ENCODE results near the gene SPATA2L. TPM values are rescaled to one million over a fixed set of nuclear protein-coding genes. Genes with fewer than 3 reads are reported as not detected.
A peak's percentile ranks its signal among the peaks of the same experiment; 100 is the strongest.
"Not testable (repeated sequence)": the region's sequence is repeated elsewhere in the genome, so short reads cannot be mapped to it uniquely, and the experiment has no call there.

SPATA2L gene
- total RNA-seq, 1 donor from 2014 or later = 6.0 TPM

DNA sequence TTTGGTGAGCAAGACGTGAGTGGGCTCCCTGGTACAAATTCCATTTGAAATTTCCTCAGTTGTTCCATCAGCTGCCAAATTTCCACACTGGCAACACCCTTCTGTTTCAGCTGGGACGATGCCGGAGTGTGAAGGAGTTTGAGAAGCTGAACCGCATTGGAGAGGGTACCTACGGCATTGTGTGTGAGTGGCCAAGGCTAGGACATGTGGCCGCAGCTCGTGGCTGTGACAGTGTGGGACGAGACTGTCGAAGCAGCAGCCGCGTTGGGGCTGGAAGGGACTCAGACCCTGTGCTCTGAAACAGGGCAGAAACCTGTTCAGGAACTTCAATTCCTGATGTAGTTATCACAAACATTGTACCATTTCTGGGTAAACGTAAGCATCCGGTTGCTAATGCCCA is 12.4 kb downstream of the SPATA2L start:
- no peak for ATAC-seq

DNA sequence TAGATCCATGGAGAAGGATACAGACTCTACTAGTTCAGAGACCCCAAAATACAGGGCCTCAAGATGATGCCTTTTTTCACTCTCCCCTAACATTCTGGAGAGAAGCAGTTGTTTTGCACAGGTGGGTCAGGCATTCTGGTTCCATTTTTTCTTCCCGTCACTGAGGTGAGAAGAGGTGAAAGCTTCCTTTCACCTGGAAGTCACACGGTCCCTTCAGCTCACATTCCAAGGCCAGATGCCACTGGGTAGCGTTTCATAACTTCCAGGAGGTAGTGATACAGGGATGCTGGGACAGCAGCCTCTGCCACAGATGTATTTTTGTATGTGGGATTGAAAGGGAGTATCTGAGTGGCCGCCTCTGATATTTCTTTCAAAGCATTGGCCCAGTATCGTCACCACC is 13.1 kb downstream of the SPATA2L start:
- no peak for ATAC-seq

DNA sequence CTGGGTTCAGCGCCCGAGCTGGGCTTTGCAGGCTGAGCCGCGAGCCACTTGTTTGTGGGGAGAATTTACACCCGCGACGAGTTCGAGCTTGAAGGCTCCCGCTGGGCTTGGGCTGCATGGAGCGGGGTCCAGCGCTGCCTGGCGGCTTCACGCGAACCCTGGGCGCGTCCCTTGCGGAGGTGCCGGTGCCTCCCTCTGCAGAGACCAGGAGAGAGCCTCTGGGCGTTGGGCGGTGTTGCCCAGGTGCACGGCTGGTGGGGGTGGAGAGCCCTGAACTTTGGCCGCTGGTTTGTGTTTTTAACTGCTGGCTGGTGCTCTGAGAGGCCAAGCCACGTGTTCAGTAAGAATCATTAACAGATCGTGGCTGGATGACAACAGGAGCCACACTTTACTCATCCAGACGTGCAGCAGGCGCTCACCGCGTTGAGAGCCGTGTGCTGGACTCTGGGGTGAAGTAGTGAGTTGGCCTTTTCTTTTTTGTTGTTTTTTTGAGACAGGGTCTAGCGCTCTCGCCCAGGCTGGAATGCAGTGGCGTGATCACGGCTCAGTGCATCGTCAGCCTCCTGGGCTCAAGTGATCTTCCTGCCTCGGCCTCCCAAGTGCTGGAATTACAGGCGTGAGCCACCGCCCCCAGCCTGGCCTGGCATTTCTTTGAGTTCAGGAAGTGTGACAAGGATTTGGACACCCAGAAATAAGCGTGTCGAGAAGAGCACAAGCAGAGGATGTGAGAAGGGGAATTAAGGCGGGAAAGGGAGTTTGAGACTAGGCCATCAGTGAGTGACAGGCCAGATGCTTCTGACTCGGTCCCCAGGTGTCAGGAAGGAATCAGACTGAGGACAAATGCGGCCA is 14.2 kb downstream of the SPATA2L start:
- ATAC-seq = peak; percentile 60

DNA sequence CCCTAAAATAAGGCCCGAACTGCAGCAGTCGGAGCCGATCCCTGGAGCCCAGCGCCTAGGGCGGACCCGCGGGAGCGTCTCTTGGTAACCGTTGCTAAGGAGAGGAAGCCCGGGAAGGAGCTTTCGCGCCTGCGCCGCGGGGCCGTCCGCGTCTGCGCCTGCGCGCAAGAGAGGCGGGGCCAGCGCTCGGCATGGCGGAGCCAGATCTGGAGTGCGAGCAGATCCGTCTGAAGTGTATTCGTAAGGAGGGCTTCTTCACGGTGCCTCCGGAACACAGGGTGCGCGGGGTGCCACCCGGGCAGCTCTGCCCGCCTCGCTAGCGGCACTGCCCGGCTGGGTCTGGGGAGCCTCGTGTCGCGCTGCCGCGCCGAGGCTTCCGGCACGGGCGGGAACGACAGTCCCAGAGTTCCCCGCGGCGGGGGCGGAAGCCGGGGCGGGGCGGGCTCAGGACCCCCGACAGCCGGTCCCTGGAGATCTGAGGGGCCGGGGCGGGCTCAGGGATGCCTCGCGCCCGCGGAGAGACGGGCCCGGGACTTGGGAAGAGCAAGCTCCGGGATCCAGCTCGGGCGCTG is 14.9 kb downstream of the SPATA2L start, which contains the start of gene CDK10:
TSS of gene CDK10 (plus strand) at position 170 of the 572 bp plus-strand sequence. CDS start at position 192, 22 bp downstream.
- peak; percentile 89 for ATAC-seq

DNA sequence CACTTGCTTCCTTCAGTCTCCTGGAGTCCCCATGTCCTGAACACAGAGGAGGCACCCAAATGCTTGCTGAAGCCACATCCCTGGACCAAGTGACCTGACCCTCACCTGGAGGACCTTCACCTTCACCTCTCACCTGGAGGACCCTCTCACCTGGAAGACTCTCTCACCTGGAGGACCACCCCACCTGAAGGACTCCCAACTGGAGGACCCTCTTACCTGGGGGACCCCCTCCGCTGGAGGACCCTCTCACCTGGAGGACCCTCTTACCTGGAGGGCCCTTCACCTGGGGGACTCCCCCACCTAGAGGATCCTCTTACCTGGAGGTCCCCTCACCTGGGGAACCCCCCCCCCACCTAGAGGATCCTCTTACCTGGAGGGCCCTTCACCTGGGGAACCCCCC is 15.6 kb downstream of the SPATA2L start:
- ATAC-seq = peak; percentile 9

DNA sequence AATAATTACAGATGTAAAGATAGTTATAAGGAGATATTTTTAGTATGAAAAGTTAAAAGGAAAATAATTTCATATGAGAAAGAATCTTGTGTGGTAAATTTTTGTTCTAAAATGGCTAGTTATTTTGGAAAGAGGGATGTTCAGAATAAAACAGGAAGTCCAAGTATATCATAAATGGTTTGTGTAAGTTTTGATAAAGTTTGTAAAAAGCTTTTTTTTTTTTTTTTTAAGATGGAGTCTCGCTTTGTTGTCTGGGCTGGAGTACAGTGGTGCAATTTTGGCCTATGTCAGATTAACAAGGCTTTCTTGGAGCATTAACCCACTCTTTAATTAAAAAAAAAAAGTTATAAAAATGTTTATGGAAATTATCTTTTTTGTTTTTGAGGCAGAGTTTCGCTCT is 23.2 kb downstream of the SPATA2L start:
- ATAC-seq = no peak

DNA sequence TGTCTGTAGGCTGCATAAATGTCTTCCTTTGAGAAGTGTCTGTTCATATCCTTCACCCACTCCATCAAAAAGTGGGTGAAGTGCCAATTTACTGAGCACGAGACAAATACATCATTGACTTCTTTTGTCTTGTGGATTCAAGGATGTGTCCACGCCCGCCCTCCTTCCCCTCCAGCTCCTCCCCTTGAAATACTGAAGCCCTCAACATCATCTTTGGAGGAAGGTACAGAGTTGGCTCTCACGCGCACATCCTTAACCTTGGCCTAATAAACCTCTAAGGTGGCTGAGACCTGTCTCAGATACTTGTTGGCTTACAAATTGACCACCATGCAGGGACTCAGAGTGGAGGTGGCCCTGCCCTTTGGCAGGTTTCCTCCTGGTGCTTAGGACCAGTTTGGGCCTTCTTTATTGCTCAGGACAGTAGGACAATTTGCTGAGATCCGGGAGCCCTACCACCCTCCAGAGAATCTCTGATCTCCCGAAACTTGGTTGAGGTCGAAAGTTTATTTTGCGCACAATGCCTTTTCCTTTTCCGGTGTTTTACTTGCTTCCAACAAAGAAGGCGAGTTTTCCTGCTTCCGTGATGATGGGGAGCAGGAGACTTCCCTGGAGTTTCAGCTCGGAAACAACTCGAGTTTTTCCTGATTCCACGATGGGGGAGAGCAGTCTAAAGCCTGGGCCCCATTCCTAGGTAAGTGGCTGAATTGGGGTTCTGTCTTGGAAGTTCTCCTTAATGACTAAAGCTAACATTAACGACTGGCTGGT is 29.1 kb downstream of the SPATA2L start:
- no peak for ATAC-seq

DNA sequence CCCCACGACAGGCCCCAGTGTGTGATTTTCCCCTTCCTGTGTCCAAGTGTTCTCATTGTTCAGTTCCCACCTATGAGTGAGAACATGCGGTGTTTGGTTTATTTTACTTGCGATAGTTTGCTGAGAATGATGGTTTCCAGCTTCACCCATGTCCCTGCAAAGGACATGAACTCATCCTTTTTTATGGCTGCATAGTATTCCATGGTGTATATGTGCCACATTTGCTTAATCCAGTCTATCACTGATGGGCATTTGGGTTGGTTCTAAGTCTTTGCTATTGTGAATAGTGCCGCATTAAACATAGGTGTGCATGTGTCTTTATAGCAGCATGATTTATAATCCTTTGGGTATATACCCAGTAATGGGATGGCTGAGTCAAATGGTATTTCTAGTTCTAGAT is 29.9 kb downstream of the SPATA2L start:
- not testable (repeated sequence) for ATAC-seq

DNA sequence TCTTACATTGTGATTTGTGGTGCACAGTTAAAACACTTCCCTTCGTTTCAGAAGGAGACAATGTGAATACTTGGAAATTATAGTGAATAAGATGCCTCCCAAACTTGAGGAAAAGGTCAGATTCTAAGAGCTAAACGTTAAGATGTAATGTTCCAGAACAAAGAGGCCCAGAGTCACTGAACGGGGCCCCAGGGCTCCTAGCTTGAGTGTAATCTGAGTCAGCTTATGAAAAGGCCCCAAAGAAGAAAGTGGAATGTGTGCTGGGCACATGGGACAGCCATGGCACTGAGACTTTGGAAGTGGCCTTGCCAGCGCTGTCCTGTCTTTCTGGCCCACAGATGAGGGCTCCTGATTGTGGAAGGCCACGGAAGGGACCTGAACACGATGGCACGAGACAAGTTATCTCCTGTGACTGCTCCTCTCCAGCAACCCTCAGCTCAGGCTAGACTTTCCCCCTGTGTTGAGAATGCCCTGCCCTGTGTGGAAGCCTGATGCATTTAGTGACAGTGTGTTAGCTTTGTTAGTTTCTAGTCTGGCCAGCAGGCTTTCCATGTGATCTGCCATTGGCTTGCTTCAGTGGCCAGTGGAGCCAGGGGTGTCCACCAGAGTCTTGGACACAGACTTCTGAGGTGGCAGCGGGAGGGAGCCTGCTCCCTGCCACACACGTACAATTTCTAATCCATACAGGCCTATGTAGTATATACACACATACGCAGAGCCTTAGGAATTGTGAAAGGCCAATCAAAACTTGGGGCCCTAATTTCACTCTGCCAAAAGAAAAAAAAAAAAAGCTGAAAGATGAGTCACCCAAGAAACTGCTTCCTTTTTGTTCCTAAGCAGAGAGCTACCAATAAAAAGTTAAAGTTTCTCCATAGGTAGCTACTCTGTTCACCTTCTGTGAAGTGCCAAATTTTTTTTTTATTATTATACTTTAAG is 30.7 kb downstream of the SPATA2L start:
- ATAC-seq = peak; percentile 82

DNA sequence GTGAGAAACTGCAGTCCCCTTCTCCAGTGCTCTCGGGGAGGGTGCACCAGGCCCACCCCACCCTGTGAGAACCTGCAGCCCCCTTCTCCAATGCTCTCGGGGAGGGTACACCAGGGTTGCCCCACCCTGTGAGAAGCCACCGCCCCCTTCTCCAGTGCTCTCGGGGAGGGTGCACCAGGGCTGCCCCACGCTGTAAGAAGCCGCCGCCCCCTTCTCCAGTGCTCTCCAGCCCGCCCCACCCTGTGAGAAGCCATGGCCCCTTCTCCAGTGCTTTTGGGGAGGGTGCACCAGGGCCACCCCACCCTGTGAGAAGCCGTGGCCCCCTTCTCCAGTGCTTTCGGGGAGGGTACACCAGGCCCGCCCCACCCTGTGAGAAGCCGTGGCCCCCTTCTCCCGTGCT is 31.8 kb downstream of the SPATA2L start:
- ATAC-seq = no peak

DNA sequence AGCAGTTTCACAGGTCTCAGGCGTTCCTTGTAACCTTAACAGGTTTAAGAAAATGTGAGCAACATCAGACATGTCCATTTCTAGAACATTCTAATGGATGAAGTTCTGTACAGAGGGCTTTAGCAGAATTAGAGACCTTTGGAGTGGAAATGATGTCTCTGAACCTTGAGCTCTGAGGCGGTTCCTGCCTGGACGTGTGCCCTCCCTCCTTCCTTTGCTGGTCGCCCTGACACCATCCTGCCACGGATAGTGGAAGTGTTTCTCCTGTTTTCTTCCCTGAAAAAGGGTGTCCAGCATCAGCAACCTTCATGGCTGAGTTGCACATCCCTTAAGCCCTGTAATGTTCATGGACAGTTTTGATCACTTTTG is 32.7 kb downstream of the SPATA2L start:
- no peak for ATAC-seq

DNA sequence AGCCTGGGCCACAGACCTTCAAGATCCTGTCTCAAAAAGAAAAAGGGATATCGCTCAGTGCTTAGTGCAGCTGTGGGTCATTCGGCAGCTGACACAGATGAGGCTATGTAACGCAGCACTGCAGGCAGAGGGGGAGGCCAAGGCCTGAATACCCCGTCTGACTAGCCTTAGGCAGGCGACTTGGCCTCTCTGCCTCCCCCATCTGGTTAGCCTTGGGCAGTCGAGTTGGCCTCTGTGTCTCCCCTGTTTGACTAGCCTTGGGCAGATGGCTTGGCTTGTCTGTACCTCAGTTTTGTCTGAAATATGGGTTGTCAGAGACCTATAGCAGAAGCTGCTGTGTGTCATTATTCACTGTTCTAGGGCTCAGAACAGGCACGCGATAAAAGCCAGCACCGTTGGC is 33.9 kb downstream of the SPATA2L start:
- ATAC-seq = no peak

DNA sequence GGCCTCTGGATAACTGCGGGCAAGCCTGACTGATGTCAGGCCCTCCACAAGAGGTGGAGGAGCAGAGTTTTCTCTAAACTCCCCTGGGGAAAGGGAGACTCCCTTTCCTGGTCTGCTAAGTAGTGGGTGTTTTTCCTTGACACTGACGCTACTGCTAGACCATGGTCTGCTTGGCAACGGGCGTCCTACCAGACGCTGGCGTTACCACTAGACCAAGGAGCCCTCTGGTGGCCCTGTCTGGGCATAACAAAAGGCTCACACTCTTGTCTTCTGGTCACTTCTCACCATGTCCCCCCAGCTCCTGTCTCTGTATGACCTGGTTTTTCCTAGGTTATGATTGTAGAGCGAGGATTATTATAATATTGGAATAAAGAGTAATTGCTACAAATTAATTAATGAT is 34.5 kb downstream of the SPATA2L start:
- not testable (repeated sequence) for ATAC-seq

DNA sequence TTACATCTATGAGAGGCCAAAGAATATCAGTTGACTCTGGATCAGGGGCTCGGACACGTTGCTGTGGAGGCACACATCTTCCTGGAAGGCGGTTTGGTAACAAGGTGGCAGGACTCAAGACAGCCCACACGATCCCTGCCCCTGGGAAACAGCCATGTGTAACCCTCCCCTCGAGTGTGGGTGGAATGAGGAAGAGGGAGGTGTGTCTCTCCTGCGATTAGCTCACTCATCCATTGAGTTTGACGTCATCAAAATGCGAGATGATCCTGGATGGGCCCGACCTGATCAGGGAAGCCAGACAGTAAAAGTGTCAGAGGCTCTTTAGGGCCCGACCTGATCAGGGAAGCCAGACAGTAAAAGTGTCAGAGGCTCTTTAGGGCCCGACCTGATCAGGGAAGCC is 37.3 kb downstream of the SPATA2L start:
- peak; percentile 15 for ATAC-seq

DNA sequence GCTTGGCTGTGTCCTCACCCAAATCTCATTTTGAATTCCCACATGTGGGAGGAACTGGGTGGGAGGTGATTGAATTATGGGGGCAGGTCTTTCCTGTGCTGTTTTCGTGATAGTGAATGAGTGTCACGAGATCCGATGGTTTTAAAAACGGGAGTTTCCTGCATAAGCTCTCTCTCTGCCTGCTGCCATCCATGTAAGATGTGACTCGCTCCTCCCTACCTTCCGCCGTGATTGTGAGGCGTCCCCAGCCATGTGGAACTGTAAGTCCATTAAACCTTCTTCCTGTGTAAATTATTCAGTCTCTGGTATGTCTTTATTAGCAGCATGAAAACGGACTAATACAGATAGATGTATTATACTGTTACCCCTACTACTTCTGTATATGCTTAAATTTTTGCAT is 40.3 kb downstream of the SPATA2L start:
- ATAC-seq = no peak

DNA sequence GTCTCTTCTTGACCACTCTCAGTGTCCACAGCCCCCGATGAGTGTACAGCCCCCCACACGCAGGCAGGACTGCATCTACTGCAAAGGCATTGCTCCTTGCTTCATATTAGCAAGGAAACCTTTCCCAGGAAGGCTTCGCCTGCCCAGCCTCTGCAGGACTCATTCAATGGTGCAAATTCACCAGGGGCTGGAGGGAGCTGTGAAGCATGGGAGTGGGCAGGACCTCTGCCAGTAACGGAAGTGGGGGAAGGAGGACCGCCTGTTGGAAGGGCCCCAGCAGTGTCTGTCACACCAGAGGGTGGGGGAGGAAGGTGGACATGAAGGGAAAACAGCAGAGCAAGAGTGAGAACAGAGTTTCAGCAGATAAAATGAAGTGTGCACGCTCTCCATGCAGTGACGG is 41.4 kb downstream of the SPATA2L start:
- ATAC-seq = no peak

DNA sequence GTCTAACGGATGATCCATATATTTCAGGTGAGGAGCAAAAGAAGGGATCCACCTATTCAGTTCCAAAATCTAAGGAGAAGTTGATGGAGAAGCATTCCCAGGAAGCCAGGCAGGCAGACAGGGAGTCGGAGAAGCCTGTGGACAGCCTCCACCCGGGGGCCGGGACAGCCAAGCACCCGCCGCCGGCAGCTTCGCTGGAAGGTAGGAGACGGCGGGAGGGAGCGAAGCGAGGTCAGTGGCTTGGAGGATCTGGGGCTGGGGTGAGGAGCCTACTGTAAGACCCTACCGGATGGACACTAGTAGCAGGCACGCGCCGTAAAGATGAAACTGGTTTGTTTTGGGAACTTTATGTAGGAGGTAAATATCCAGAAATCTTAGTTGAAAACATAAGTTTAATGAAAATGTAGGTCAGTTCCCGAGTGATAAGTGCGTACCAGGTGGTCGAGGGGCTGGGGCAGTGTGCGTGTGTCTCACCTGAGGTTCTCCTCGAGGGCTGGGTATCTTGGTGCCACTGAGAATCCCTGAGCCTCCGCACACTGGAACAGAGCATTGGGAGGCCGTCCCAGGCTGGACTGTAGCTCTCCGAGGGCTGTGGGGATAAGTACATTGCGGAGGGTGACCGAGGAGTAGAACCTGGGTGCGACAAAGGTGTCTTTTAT is 43.2 kb downstream of the SPATA2L start:
- ATAC-seq = peak; percentile 9

DNA sequence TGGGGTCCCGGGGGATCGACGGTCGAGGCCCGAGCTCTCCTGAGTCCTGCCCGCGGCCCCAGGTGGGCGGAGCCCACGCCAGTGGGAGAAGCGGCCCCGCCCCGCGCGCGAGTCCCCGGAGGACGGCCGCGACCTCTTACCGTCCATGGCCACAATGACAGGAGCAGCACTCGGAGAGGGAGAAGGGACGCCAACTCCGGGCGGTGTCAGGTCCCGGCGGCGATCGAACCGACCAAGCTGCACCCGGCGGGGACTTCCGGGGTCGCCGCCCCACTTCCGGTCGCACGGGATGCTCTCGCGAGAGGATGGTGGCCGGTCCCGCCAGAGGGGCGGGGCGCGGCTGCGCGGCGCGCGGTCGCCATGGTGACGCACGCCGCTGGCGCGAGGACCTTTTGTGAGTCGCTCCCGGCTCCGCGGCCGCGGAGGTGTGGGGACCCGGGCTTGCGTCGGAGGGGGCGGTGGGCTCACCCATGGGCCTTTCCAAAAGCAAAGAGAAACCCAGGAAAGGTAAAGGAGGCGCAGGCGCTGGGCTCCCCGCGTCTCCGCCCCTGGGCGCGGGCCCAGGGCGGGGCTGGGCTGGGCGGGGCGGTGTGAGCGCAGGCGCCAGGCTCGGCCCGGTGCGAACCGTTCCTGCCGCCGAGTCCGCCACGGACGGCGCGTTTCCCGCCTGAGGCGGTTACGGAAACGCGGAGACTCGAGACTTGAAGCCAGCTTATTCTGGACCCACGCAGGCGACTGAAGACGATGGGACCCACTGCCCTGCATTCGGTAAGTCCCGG is 43.9 kb downstream of the SPATA2L start, which contains the start of the genes CHMP1A and SPATA33:
TSS of gene CHMP1A (minus strand) at position 267 of the 779 bp plus-strand sequence. CDS start at position 147, 120 bp downstream.
TSS of gene SPATA33 (plus strand) at position 395 of the 779 bp plus-strand sequence. CDS start at position 471, 76 bp downstream.
- ATAC-seq = peak; percentile 94

DNA sequence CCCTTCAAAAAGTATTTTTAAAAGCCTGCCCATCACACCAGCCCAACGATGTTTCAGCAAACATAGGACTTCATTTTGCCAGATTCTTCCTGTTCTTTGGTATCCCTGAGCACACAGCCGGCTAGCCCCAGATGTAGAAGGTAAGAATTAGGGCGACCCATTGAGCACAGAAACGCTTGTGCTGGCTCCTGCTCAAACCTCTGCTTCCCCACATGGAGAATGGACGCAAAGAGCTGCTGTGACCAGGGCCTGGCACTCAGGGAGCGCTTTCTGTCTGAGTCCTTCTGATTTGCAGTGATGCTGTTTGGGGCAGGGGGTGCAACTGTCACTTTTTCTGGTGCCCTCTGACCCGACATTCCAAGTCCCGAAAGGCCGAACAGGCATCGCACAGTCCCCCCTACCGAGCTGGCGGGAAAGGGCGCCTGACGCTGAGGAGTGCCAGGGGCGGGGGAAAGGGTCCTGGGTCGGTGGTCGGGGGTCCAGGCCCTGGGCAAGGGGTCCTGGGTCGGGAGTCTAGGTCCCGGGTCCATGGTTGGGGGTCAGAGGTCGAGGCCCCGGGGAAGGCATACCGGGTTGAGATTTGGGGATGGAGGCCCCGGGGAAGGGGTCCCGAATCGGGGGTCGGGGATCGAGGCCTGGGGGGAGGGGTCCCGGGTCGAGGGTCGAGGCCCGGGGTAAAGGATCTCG is 44.9 kb downstream of the SPATA2L start:
- ATAC-seq = no peak

DNA sequence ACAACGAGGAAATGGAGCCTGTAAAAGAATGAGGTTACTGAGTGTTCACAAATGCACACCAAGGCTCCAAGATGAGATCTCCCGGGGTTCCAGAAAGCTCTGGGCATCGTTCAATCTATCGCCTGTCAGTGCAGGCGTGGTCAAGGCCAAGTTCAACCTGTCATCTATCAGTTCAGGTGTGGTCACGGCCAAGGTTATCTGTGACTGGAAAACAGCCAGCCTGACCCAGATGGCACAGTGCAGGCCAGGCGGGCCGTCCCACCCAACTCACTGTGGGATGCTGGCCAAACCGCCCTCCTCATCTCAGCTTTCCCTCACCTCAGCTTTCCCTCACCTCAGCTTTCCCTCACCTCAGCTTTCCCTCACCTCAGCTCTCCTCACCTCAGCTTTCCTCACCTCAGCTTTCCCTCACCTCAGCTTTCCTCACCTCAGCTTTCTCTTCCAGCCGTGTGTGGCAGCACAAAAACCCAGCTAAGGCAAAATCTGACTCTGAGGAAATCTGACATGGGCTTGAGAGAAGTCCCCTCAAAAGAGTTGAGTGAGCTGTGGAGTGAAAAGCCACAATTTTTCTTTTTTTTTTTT is 46.4 kb downstream of the SPATA2L start:
- ATAC-seq = no peak

Data from esophagus mucosa (tissue), 1 donor.